Ishikawa (cell line): Measurements from ENCODE around the gene MAP6.

ENCODE experiments used
- CEBPB ChIP-seq: IDR thresholded peaks from 2 replicates; pipeline ENCODE4 v1.6.1; 2012
- TEAD4 ChIP-seq: IDR thresholded peaks from 2 replicates; pipeline ENCODE4 v1.6.1; 2012
- YY1 ChIP-seq: IDR thresholded peaks from 2 replicates; pipeline ENCODE4 v1.6.1; 2012; ENCODE audit warnings: low read depth
- TF ChIP-seq, protein P1 (sequence below): IDR thresholded peaks from 2 replicates; pipeline ENCODE4 v1.6.1; 2012
- TF ChIP-seq, protein P2 (sequence below): IDR thresholded peaks from 2 replicates; pipeline ENCODE4 v1.6.1; 2012; ENCODE audit warnings: low read depth, mild to moderate bottlenecking

MAP6 gene

DNA sequence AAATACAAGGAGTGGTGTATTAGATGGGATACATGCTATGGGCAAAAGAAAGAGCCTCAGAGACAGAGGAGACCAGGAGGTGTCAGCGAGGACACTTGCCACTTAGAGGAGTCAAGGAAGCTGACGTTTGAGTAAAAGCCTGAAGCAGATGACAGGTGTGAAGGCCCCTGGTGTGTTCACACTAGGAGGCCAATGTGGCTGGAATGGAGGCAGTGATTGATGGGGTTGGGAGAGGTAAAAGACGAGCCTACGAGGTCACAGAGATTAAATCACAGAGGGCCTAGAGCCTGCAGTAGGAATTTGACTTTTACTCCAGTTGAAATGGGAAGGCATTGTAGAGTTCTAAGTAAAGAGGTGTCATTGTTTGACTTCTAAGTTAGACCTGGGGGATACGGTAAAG lies 131.1 kb downstream of the MAP6 start:
- TF ChIP-seq, protein P1, sequence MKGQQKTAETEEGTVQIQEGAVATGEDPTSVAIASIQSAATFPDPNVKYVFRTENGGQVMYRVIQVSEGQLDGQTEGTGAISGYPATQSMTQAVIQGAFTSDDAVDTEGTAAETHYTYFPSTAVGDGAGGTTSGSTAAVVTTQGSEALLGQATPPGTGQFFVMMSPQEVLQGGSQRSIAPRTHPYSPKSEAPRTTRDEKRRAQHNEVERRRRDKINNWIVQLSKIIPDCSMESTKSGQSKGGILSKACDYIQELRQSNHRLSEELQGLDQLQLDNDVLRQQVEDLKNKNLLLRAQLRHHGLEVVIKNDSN = no peak
- TF ChIP-seq, protein P2, sequence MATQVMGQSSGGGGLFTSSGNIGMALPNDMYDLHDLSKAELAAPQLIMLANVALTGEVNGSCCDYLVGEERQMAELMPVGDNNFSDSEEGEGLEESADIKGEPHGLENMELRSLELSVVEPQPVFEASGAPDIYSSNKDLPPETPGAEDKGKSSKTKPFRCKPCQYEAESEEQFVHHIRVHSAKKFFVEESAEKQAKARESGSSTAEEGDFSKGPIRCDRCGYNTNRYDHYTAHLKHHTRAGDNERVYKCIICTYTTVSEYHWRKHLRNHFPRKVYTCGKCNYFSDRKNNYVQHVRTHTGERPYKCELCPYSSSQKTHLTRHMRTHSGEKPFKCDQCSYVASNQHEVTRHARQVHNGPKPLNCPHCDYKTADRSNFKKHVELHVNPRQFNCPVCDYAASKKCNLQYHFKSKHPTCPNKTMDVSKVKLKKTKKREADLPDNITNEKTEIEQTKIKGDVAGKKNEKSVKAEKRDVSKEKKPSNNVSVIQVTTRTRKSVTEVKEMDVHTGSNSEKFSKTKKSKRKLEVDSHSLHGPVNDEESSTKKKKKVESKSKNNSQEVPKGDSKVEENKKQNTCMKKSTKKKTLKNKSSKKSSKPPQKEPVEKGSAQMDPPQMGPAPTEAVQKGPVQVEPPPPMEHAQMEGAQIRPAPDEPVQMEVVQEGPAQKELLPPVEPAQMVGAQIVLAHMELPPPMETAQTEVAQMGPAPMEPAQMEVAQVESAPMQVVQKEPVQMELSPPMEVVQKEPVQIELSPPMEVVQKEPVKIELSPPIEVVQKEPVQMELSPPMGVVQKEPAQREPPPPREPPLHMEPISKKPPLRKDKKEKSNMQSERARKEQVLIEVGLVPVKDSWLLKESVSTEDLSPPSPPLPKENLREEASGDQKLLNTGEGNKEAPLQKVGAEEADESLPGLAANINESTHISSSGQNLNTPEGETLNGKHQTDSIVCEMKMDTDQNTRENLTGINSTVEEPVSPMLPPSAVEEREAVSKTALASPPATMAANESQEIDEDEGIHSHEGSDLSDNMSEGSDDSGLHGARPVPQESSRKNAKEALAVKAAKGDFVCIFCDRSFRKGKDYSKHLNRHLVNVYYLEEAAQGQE = no peak
- TF ChIP-seq TEAD4 (no peak), YY1 (no peak), CEBPB (no peak)
